Large intestine (tissue), 3 donors: ENCODE data around the gene AGBL1. TPM values are rescaled to one million over a fixed set of nuclear protein-coding genes. Genes with fewer than 3 reads are reported as not detected.

ENCODE experiments used
- DNase-seq, 2 donors: peaks; one replicate each; pipeline versions ENCODE4 v3.0.0 to v3.0.0-alpha.2; 2013
- H3K27ac ChIP-seq: one replicate; pipeline ENCODE4 v1.5.1; 2013; ENCODE audit warnings: low read length
- H3K27me3 ChIP-seq: 2 replicates; pipeline ENCODE4 v1.6.1; 2013; ENCODE audit warnings: low read length; ENCODE audit not compliant: control insufficient read depth, insufficient read depth
- H3K36me3 ChIP-seq: 2 replicates; pipeline ENCODE4 v1.6.1; 2013; ENCODE audit warnings: low read length; ENCODE audit not compliant: control insufficient read depth, insufficient read depth
- H3K4me1 ChIP-seq: one replicate; pipeline ENCODE4 v1.6.1; 2013; ENCODE audit warnings: low read length; ENCODE audit not compliant: control insufficient read depth, insufficient read depth
- H3K4me3 ChIP-seq: one replicate; pipeline ENCODE4 v1.5.1; 2013; ENCODE audit warnings: low read length
- H3K9me3 ChIP-seq: one replicate; pipeline ENCODE4 v1.6.1; 2013; ENCODE audit warnings: mild to moderate bottlenecking, low read depth, low read length, moderate library complexity; ENCODE audit not compliant: control insufficient read depth
- WGBS: methylation state at CpG from one replicate; pipeline ENCODE4 v1.1.5; 2013; ENCODE audit warnings: low lambda C conversion rate; ENCODE audit not compliant: insufficient coverage; 5-methylcytosine and 5-hydroxymethylcytosine counted together
- polyA plus RNA-seq: library from polyadenylated mRNA; unstranded; fragments of 120-200 nt; gene quantifications from one replicate; pipeline ENCODE4 v1.2.1, GENCODE V29; 2013

The AGBL1 gene
- polyA plus RNA-seq, 1 donor: 0.04 TPM

GRCh38 chr15:86235667-86236066, 156.0 kb downstream of the AGBL1 start:
- WGBS: no CpG with 5 or more reads among the region's 3 CpGs
- no peak for DNase-seq
- peaks cover 5% of the 10 kb centered on the region for H3K4me1 ChIP-seq

GRCh38 chr15:86236356-86237110, 156.9 kb downstream of the AGBL1 start:
- DNase-seq: no peak
- peaks cover 5% of the 10 kb centered on the region for H3K27me3 ChIP-seq
- H3K27ac ChIP-seq: no peak overlapping the region
- H3K36me3 ChIP-seq: no peaks in the 10 kb centered on the region
- 47% methylated on average over 3 of the region's 15 CpGs for WGBS
- H3K4me3 ChIP-seq: no peak overlapping the region
- no peaks in the 10 kb centered on the region for H3K9me3 ChIP-seq
- peaks cover 5% of the 10 kb centered on the region for H3K4me1 ChIP-seq

More at GRCh38 chr15:86235667-86236066, 156.0 kb downstream of the AGBL1 start:
- Histone ChIP-seq H3K27ac (no peak overlapping the region), H3K4me3 (no peak overlapping the region), H3K27me3 (peaks cover 5% of the 10 kb centered on the region), H3K9me3 (no peaks in the 10 kb centered on the region), H3K36me3 (no peaks in the 10 kb centered on the region)

DNA sequence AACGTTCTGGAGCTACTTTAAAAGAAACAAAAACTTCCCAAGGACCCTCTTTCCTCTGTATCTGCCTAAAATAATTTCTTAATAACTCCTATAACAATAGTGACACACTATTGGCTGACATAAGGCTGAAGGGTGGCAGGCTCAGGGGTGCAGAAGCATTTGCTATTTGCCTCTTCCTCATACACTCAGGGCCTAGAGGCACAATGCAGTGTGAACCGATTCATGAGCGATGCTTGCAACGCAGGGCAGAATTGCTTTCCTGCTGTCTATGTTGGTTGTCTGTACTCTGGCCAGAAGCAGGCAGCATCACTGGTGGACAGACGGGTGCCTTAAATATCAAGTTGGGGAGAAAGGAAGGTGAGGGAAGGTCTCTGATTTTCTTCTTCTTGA, 157.4 kb downstream of the AGBL1 start:
- no peak for DNase-seq
- no peak overlapping the region for H3K4me3 ChIP-seq
- peaks cover 5% of the 10 kb centered on the region for H3K4me1 ChIP-seq
- WGBS: no CpG with 5 or more reads among the region's 5 CpGs
- H3K36me3 ChIP-seq: no peaks in the 10 kb centered on the region
- no peak overlapping the region for H3K27ac ChIP-seq
- peaks cover 5% of the 10 kb centered on the region for H3K27me3 ChIP-seq
- no peaks in the 10 kb centered on the region for H3K9me3 ChIP-seq

DNA sequence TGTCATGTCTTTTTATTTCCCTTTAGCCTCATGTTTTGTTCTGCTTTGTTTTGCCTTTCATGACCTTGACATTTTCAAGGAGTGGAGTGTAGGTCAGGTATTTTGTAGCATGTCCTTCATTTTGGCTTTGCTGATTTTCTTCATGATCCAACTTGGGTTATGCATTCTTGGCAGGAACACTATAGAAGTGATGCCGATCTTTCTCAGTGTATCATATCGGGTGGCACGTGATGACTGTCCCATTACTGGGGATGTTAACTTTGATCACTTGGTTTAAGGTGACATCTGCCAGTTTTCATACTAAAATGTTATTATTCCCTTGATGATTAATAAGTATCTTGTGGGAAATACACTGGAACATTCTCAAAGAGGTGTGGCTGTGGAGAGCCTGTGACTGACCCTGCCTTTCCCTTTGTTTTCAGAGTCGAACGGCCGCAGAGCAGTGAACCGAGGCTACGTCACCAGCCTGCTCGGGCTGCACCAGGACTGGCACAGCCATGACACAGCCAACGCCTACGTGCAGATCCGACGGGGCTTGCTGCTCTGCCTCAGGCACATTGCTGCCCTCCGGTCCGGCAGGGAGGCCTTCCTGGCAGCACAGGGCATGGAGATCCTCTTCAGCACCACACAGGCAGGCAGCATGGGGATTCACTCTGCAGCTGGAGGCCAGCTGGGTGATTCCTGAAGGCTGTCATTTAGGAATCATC, 167.7 kb downstream of the AGBL1 start:
- H3K9me3 ChIP-seq: no peaks in the 10 kb centered on the region
- no peak overlapping the region for H3K27ac ChIP-seq
- no peak for DNase-seq
- no peak overlapping the region for H3K4me3 ChIP-seq
- H3K4me1 ChIP-seq: no peaks in the 10 kb centered on the region
- no peaks in the 10 kb centered on the region for H3K36me3 ChIP-seq
- no CpG with 5 or more reads among the region's 15 CpGs for WGBS
- no peaks in the 10 kb centered on the region for H3K27me3 ChIP-seq

- no CpG with 5 or more reads among the region's 2 CpGs for WGBS
- Histone ChIP-seq H3K27ac (no peak overlapping the region), H3K4me3 (no peak overlapping the region), H3K27me3 (no peaks in the 10 kb centered on the region), H3K9me3 (no peaks in the 10 kb centered on the region), H3K36me3 (no peaks in the 10 kb centered on the region), H3K4me1 (no peaks in the 10 kb centered on the region)
- DNase-seq: no peak
Observed at GRCh38 chr15:86255247-86255646, 175.6 kb downstream of the AGBL1 start.

- Histone ChIP-seq H3K27ac (no peak overlapping the region), H3K9me3 (no peaks in the 10 kb centered on the region), H3K4me1 (no peaks in the 10 kb centered on the region), H3K4me3 (no peak overlapping the region), H3K36me3 (no peaks in the 10 kb centered on the region), H3K27me3 (no peaks in the 10 kb centered on the region)
- no peak for DNase-seq
- WGBS: no CpG with 5 or more reads among the region's 6 CpGs
Observed at GRCh38 chr15:86256628-86257027, 177.0 kb downstream of the AGBL1 start.

DNA sequence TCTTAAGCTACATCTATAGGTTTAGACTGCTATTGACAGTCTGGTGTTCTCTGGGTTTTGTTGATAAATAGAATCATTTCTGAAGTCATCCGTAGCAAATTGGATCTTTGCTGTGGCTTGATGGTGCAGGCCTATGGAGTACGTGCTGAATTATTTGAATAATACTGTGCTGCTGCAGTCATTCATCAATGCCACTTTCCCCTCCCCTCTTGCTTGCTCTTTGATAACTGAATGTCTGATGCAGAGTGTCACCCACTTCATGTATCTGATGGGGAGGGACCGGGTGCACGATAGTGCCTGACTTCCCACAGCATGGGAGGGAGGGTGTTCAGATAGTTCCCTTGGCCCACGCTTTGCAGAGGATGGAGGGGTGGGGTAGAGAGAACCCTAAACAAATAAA, 179.9 kb downstream of the AGBL1 start:
- H3K27me3 ChIP-seq: no peaks in the 10 kb centered on the region
- no peak overlapping the region for H3K27ac ChIP-seq
- WGBS: no CpG with 5 or more reads among the region's 5 CpGs
- H3K36me3 ChIP-seq: no peaks in the 10 kb centered on the region
- no peak for DNase-seq
- H3K4me3 ChIP-seq: no peak overlapping the region
- H3K9me3 ChIP-seq: no peaks in the 10 kb centered on the region
- no peaks in the 10 kb centered on the region for H3K4me1 ChIP-seq

DNA sequence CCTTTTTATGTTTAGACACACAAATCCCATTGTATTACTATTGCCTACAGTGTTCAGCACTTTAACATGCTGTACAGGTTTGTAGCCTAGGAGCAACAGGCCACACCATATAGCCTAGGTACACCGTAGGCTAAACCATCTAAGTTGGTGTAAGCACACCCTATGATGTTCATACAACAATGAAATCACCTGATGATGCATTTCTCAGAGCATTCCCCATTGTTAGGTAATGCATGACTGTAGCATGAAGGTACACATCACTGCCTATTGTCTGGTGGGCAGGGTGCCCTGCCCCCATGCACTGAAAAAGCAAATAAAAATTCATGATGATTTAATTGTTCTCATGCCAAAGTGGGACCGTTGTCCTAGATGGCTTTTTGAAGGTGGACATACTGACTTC, 183.6 kb downstream of the AGBL1 start:
- Histone ChIP-seq H3K27me3 (no peaks in the 10 kb centered on the region), H3K4me1 (no peaks in the 10 kb centered on the region), H3K27ac (no peak overlapping the region), H3K4me3 (no peak overlapping the region), H3K36me3 (no peaks in the 10 kb centered on the region), H3K9me3 (no peaks in the 10 kb centered on the region)
- WGBS: 63% methylated on average over 1 of the region's 2 CpGs
- DNase-seq: no peak

DNA sequence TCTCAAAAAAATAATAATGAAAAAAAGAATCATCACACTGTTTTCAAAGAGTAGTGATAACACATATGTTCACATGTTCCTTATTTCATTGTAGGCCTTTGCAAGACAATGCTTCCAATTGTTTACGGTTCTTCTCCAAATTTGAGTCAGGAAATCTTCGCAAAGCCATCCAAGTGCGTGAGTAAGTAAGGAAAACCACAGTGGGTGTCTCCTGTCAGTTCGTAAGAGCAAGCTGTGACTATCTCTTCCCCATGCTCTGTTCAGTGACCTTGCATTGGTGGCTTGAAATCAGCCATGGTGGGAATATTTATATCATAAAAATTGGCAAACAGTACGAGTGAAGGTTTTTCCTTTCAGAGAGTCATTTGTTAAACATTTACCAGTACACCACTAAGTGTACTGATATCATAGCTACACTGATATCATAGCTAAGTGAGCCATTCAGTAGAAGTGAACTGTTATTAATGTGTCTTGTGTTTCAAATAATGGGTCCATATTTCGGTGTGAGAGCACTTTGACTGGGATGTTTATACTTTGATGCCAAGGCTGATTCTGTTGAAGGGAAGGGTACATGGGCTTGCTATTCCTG, 187.3 kb downstream of the AGBL1 start:
- WGBS: 100% methylated on average over 1 of the region's 6 CpGs
- no peaks in the 10 kb centered on the region for H3K4me1 ChIP-seq

GRCh38 chr15:86267892-86268291, 188.2 kb downstream of the AGBL1 start:
- no peaks in the 10 kb centered on the region for H3K9me3 ChIP-seq
- no peak overlapping the region for H3K27ac ChIP-seq
- H3K36me3 ChIP-seq: no peaks in the 10 kb centered on the region
- DNase-seq: no peak
- H3K27me3 ChIP-seq: no peaks in the 10 kb centered on the region
- no peak overlapping the region for H3K4me3 ChIP-seq
- no CpG with 5 or more reads among the region's 4 CpGs for WGBS
- H3K4me1 ChIP-seq: no peaks in the 10 kb centered on the region

More for the DNA sequence above, 187.3 kb downstream of the AGBL1 start:
- no peaks in the 10 kb centered on the region for H3K9me3 ChIP-seq
- H3K4me3 ChIP-seq: no peak overlapping the region
- H3K36me3 ChIP-seq: no peaks in the 10 kb centered on the region
- H3K27me3 ChIP-seq: no peaks in the 10 kb centered on the region
- no peak for DNase-seq
- no peak overlapping the region for H3K27ac ChIP-seq
